HG03442 (cell line): ENCODE measurements around the gene NFATC4.

Source experiments
- ATAC-seq: cut with Tn5 transposase; IDR thresholded peaks from one replicate; pipeline ENCODE4 v1.9.1; 2021; ENCODE audit warnings: mild to moderate bottlenecking, moderate library complexity; ENCODE audit not compliant: unreplicated experiment

NFATC4 gene

GRCh38 chr14:24427537-24428508, 59.8 kb downstream of the NFATC4 start:
- ATAC-seq: no peak

- no peak for ATAC-seq
These were observed 60.8 kb downstream of the NFATC4 start for GRCh38 chr14:24428628-24429394.
